ENCODE data around the gene NFE2L1. TPM values are rescaled to one million over a fixed set of nuclear protein-coding genes. Genes with fewer than 3 reads are reported as not detected.

The NFE2L1 gene
- total RNA-seq, 1 experiment from 2014 or later, result 149 TPM

DNA sequence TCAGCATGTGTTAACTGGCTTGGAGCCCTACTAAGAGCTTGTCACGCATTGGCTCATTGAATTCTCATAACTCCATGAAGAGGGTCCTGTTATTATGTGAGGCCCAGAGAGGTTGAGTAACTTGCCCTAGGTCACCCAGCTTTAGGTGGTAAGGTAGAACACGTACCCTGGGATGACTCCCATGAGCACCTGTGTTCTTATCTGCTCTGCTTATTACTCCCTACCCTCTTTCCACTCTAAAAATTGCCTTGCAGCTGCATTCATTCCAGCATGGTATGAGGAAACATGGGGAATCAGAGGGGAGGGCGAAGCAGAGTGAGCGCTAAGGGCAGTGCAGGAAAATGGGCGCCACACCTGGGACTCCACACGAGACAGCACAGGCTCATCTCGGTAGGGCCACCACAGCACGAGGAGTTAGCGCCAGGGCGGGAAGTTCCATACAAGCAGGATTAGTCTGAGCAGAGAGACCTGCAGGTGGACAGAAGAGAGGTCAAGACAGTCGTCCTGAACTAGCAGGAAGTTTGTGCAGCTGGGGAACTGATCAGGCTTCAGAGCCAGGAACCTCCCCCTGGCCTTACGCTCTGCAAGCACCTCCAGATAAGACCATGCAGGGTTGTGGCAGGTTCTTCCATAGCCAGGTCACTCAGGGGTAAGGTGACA is 20.7 kb upstream of the NFE2L1 start (continued):
- TF ChIP-seq IRF2 (CRISPR knock-in tag; IDR thresholded peaks at IDR 0.05; ENCODE audit: borderline replicate concordance, low read depth) (no peak), ZNF671 (CRISPR knock-in tag; IDR thresholded peaks at IDR 0.05) (no peak), CBFB (CRISPR knock-in tag; IDR thresholded peaks at IDR 0.05; ENCODE audit: low read depth) (no peak)

DNA sequence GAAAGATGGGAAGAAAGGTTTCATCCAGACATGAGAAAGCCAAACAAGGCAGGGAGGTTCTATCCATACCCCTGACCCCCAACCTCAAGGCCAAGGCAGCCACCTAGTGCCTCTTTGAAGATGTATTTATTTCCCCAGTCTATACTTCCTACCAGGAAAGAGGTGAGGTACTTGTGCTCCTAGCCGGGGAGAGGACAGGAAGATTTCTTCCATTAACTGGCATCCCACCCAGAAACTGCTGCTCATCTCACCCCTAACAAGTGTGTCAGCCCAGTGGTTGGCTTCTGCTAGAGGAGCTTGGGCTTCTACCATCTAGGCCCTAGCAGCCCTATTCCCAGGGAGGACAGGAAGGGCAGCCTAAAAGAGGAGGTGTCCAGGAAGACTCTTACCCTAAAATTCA is 19.4 kb upstream of the NFE2L1 start:
- TF ChIP-seq ZNF121 (CRISPR knock-in tag; IDR thresholded peaks at IDR 0.05), result no peak
- no peak for TF ChIP-seq JAZF1 (CRISPR knock-in tag; IDR thresholded peaks at IDR 0.05)
- TF ChIP-seq, protein P1, sequence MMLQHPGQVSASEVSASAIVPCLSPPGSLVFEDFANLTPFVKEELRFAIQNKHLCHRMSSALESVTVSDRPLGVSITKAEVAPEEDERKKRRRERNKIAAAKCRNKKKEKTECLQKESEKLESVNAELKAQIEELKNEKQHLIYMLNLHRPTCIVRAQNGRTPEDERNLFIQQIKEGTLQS (CRISPR knock-in tag; conservative IDR thresholded peaks at IDR 0.05), result no peak
- TF ChIP-seq, protein P2, sequence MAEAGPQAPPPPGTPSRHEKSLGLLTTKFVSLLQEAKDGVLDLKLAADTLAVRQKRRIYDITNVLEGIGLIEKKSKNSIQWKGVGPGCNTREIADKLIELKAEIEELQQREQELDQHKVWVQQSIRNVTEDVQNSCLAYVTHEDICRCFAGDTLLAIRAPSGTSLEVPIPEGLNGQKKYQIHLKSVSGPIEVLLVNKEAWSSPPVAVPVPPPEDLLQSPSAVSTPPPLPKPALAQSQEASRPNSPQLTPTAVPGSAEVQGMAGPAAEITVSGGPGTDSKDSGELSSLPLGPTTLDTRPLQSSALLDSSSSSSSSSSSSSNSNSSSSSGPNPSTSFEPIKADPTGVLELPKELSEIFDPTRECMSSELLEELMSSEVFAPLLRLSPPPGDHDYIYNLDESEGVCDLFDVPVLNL (CRISPR knock-in tag; IDR thresholded peaks at IDR 0.05; ENCODE audit: borderline replicate concordance, low read depth), result no peak
- TF ChIP-seq PRRX2 (CRISPR knock-in tag; IDR thresholded peaks at IDR 0.05), result no peak
- TF ChIP-seq, protein P3, sequence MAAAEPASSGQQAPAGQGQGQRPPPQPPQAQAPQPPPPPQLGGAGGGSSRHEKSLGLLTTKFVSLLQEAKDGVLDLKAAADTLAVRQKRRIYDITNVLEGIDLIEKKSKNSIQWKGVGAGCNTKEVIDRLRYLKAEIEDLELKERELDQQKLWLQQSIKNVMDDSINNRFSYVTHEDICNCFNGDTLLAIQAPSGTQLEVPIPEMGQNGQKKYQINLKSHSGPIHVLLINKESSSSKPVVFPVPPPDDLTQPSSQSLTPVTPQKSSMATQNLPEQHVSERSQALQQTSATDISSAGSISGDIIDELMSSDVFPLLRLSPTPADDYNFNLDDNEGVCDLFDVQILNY (CRISPR knock-in tag; IDR thresholded peaks at IDR 0.05), result no peak
- TF ChIP-seq, protein P4, sequence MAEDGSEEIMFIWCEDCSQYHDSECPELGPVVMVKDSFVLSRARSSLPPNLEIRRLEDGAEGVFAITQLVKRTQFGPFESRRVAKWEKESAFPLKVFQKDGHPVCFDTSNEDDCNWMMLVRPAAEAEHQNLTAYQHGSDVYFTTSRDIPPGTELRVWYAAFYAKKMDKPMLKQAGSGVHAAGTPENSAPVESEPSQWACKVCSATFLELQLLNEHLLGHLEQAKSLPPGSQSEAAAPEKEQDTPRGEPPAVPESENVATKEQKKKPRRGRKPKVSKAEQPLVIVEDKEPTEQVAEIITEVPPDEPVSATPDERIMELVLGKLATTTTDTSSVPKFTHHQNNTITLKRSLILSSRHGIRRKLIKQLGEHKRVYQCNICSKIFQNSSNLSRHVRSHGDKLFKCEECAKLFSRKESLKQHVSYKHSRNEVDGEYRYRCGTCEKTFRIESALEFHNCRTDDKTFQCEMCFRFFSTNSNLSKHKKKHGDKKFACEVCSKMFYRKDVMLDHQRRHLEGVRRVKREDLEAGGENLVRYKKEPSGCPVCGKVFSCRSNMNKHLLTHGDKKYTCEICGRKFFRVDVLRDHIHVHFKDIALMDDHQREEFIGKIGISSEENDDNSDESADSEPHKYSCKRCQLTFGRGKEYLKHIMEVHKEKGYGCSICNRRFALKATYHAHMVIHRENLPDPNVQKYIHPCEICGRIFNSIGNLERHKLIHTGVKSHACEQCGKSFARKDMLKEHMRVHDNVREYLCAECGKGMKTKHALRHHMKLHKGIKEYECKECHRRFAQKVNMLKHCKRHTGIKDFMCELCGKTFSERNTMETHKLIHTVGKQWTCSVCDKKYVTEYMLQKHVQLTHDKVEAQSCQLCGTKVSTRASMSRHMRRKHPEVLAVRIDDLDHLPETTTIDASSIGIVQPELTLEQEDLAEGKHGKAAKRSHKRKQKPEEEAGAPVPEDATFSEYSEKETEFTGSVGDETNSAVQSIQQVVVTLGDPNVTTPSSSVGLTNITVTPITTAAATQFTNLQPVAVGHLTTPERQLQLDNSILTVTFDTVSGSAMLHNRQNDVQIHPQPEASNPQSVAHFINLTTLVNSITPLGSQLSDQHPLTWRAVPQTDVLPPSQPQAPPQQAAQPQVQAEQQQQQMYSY (CRISPR knock-in tag; IDR thresholded peaks at IDR 0.05), result no peak
- TF ChIP-seq, protein P5, sequence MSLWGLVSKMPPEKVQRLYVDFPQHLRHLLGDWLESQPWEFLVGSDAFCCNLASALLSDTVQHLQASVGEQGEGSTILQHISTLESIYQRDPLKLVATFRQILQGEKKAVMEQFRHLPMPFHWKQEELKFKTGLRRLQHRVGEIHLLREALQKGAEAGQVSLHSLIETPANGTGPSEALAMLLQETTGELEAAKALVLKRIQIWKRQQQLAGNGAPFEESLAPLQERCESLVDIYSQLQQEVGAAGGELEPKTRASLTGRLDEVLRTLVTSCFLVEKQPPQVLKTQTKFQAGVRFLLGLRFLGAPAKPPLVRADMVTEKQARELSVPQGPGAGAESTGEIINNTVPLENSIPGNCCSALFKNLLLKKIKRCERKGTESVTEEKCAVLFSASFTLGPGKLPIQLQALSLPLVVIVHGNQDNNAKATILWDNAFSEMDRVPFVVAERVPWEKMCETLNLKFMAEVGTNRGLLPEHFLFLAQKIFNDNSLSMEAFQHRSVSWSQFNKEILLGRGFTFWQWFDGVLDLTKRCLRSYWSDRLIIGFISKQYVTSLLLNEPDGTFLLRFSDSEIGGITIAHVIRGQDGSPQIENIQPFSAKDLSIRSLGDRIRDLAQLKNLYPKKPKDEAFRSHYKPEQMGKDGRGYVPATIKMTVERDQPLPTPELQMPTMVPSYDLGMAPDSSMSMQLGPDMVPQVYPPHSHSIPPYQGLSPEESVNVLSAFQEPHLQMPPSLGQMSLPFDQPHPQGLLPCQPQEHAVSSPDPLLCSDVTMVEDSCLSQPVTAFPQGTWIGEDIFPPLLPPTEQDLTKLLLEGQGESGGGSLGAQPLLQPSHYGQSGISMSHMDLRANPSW (CRISPR knock-in tag; conservative IDR thresholded peaks at IDR 0.05; ENCODE audit: low read depth), result no peak
- TF ChIP-seq MYBL2 (CRISPR knock-in tag; IDR thresholded peaks at IDR 0.05), result no peak
- no peak for TF ChIP-seq TCF7 (CRISPR knock-in tag; IDR thresholded peaks at IDR 0.05; ENCODE audit: low read depth)
- H3K4me1 Mint-ChIP-seq, result peaks cover 21% of the 10 kb centered on the region
- H3K9me3 Mint-ChIP-seq, result no peaks in the 10 kb centered on the region
- peaks cover 46% of the 10 kb centered on the region for H3K27me3 Mint-ChIP-seq (ENCODE audit: low read depth)
- H3K27ac Mint-ChIP-seq, result no peak overlapping the region
- ATAC-seq, result no peak
- H3K4me3 Mint-ChIP-seq, result no peak overlapping the region
- ChIA-PET CTCF (interaction anchor here (1.0 to 1.9 kb wide), 2 partner anchors 24 to 107 kb away, joined by 3 to 9 read pairs; no protein-coding TSS in a partner anchor), POLR2A (no interaction called here)
- no peaks in the 10 kb centered on the region for H3K36me3 Mint-ChIP-seq
- no peak for DNase-seq (ENCODE audit: low spot score)

DNA sequence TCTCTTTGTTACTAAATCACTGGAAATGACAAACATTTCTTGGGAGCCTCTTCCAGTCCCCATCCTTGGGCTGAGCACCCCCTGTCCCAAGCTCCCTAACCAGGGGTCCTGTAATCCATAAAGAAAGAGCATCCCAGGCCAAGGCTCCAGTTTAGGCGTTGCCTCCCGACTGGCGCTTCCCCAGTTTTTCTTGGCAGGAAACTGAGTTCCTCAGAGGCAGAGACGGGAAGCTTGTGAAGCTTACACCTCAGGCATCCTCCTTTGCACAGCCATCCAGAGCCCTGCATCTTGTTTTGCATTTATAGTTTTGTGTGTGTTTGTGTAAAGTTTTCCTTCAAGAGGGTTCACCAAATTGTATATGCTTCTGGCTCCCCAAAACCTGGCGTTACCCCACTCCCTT is 17.6 kb upstream of the NFE2L1 start:
- Mint-ChIP-seq H3K27me3 (ENCODE audit: low read depth) (peaks cover 34% of the 10 kb centered on the region), H3K9me3 (no peaks in the 10 kb centered on the region), H3K4me1 (peaks cover 11% of the 10 kb centered on the region), H3K27ac (no peak overlapping the region), H3K36me3 (no peaks in the 10 kb centered on the region), H3K4me3 (no peak overlapping the region)
- DNase-seq (ENCODE audit: low spot score), result no peak
- ChIA-PET CTCF (interaction anchor here (1.3 kb wide), 1 partner anchor 38 kb away, joined by 3 read pairs; no protein-coding TSS in a partner anchor), POLR2A (interaction anchor here (0.7 to 1.1 kb wide), 2 partner anchors 18 to 143 kb away, joined by 3 to 6 read pairs; partner anchors contain the start of gene NFE2L1)
- no peak for ATAC-seq
- TF ChIP-seq, protein P6, sequence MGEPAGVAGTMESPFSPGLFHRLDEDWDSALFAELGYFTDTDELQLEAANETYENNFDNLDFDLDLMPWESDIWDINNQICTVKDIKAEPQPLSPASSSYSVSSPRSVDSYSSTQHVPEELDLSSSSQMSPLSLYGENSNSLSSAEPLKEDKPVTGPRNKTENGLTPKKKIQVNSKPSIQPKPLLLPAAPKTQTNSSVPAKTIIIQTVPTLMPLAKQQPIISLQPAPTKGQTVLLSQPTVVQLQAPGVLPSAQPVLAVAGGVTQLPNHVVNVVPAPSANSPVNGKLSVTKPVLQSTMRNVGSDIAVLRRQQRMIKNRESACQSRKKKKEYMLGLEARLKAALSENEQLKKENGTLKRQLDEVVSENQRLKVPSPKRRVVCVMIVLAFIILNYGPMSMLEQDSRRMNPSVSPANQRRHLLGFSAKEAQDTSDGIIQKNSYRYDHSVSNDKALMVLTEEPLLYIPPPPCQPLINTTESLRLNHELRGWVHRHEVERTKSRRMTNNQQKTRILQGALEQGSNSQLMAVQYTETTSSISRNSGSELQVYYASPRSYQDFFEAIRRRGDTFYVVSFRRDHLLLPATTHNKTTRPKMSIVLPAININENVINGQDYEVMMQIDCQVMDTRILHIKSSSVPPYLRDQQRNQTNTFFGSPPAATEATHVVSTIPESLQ (CRISPR knock-in tag; IDR thresholded peaks at IDR 0.05), result no peak
- TF ChIP-seq, protein P7, sequence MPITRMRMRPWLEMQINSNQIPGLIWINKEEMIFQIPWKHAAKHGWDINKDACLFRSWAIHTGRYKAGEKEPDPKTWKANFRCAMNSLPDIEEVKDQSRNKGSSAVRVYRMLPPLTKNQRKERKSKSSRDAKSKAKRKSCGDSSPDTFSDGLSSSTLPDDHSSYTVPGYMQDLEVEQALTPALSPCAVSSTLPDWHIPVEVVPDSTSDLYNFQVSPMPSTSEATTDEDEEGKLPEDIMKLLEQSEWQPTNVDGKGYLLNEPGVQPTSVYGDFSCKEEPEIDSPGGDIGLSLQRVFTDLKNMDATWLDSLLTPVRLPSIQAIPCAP (CRISPR knock-in tag; IDR thresholded peaks at IDR 0.05), result no peak
- TF ChIP-seq ATF1 (CRISPR knock-in tag; IDR thresholded peaks at IDR 0.05), result no peak
- TF ChIP-seq NR1H2 (CRISPR knock-in tag; IDR thresholded peaks at IDR 0.05), result no peak
- TF ChIP-seq SMAD4 (CRISPR knock-in tag; IDR thresholded peaks at IDR 0.05), result no peak
- TF ChIP-seq ESRRA (CRISPR knock-in tag; IDR thresholded peaks at IDR 0.05; ENCODE audit: borderline replicate concordance), result no peak
- no peak for TF ChIP-seq NR3C1 (CRISPR knock-in tag; conservative IDR thresholded peaks at IDR 0.05; ENCODE audit: low read depth)
- TF ChIP-seq EMX1 (CRISPR knock-in tag; IDR thresholded peaks at IDR 0.05), result no peak
